HepG2 (cell line): Measurements from ENCODE around the gene ZNF749. TPM values are rescaled to one million over a fixed set of nuclear protein-coding genes. Genes with fewer than 3 reads are reported as not detected.

Source experiments
- BRCA1 ChIP-seq: sonication (generic); formaldehyde crosslinking; IDR thresholded peaks from 2 replicates; pipeline ENCODE4 v1.4.0; 2020; ENCODE audit warnings: missing genetic modification reagents
- IKZF1 ChIP-seq: fragments of 450-650 bp; IDR thresholded peaks from 2 replicates; pipeline ENCODE4 v1.7.1; 2016
- MIER2 ChIP-seq: IDR thresholded peaks from 2 replicates; pipeline ENCODE4 v1.6.1; 2016; ENCODE audit warnings: missing biosample characterization, missing genetic modification reagents
- SIX1 ChIP-seq: sonication (generic); formaldehyde crosslinking; IDR thresholded peaks from 2 replicates; pipeline ENCODE4 v1.4.0; 2020; ENCODE audit warnings: missing genetic modification reagents, borderline replicate concordance
- SSRP1 ChIP-seq: IDR thresholded peaks from 2 replicates; pipeline ENCODE4 v1.6.1; 2016; ENCODE audit warnings: control low read depth
- TP53 ChIP-seq: sonication (generic); formaldehyde crosslinking; conservative IDR thresholded peaks from 2 replicates; pipeline ENCODE4 v1.4.0; 2020; ENCODE audit warnings: missing genetic modification reagents
- polyA plus RNA-seq, 8 experiments: library from polyadenylated mRNA; depleted of rRNA in 3 of 8; stranded (reverse) in 7 of 8; unstranded in 1 of 8; fragments of >200 nt; fragmentation: Illumina TruSeq in 4 of 8; extraction: Trizol in 4 of 8; gene quantifications; 2 replicates each; pipeline versions ENCODE4 v1.2.1 to v1.2.3, GENCODE V29; 2011 to 2016; ENCODE audit warnings: low read depth in 4 of 8, missing spikeins in 1 of 8, mixed read lengths in 1 of 8; ENCODE audit not compliant: insufficient read depth in 1 of 8
- total RNA-seq, 5 experiments: library from RNA; depleted of rRNA; stranded (reverse); fragments of >200 nt; fragmentation: Illumina TruSeq; extraction: Trizol; gene quantifications; 2 replicates each; pipeline ENCODE4 v1.2.3, GENCODE V29; 2016; ENCODE audit warnings: low read depth in 1 of 5
- TF ChIP-seq, protein P1 (sequence below): sonication (generic); formaldehyde crosslinking; IDR thresholded peaks from 2 replicates; pipeline ENCODE4 v1.4.0; 2020; ENCODE audit warnings: mild to moderate bottlenecking, missing genetic modification reagents, borderline replicate concordance
- TF ChIP-seq, protein P2 (sequence below): sonication (generic); formaldehyde crosslinking; IDR thresholded peaks from 2 replicates; pipeline ENCODE4 v1.8.0; 2023; ENCODE audit warnings: mild to moderate bottlenecking, missing genetic modification reagents
- TF ChIP-seq, protein P3 (sequence below): sonication (generic); formaldehyde crosslinking; IDR thresholded peaks from 2 replicates; pipeline ENCODE4 v1.5.0; 2020; ENCODE audit warnings: mild to moderate bottlenecking, missing genetic modification reagents, borderline replicate concordance
- TF ChIP-seq, protein P4 (sequence below), 2 experiments: sonication (generic) in 1 of 2; formaldehyde crosslinking in 1 of 2; IDR thresholded peaks; 2 replicates each; pipeline versions ENCODE4 v1.6.1 to v1.9.0; 2014 to 2022; ENCODE audit warnings: antibody characterized with exemption in 1 of 2, borderline replicate concordance in 1 of 2, inconsistent platforms in 1 of 2, low read depth in 1 of 2, missing genetic modification reagents in 1 of 2

The ZNF749 gene
- total and polyA plus RNA-seq, 2 of the 13 experiments (the other 11 are each of a cell fraction or from before 2014, with no cell fraction given), result 18.9 to 21.0 TPM

DNA sequence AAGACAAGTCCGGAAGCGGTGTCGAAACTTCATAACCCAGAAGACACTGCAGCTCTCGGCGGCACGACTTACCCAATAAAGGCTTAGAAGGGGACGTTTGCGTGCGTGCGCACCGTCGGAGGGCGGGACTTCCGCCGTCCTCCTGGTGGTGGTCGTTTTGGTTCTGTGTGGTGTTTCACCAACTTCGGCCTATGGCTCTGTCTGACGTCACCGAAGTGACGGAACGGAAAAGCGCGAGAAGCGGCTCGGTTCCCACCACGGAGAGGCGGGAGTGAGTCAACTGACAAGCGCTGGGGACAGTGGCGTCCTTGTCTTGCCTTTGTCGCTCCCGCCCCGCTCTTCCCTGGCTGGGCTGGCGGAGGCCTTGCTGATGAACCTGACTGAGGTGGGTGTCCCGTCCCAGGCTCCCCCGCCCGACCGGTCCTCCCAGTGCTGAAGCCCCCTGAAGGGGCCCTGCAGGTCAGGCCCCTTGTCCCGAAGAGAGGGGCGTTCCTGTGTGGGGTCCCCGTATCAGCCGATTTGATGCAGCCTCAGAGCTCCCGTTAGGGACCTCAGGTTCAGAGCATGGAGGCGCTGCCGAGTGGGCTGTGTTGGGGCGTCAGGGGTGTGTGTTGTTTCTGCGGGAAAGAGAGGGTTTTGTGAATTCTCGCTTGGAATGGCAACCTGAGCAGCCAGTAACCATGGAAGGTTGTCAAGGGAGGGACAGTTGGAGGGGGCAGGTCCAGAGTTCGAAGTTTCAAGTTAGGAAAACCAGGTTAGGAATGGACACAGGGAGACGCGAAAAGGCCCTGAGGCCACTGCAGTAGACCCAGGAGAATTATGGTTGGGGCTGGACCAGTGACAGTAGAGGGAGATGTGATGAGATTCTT, 45.2 kb upstream of the ZNF749 start, which contains the start of gene ZNF548 (continued):
- TF ChIP-seq, protein P1, sequence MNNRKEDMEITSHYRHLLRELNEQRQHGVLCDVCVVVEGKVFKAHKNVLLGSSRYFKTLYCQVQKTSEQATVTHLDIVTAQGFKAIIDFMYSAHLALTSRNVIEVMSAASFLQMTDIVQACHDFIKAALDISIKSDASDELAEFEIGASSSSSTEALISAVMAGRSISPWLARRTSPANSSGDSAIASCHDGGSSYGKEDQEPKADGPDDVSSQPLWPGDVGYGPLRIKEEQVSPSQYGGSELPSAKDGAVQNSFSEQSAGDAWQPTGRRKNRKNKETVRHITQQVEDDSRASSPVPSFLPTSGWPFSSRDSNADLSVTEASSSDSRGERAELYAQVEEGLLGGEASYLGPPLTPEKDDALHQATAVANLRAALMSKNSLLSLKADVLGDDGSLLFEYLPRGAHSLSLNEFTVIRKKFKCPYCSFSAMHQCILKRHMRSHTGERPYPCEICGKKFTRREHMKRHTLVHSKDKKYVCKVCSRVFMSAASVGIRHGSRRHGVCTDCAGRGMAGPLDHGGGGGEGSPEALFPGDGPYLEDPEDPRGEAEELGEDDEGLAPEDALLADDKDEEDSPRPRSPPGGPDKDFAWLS (CRISPR knock-in tag), result no peak
- TF ChIP-seq IKZF1 (no peak), BRCA1 (CRISPR knock-in tag) (no peak), TP53 (CRISPR knock-in tag) (no peak), SSRP1 (no peak), SIX1 (CRISPR knock-in tag) (no peak), MIER2 (CRISPR knock-in tag) (0 out of 2 replicates have a peak, but pooled peaks have one; percentile 28)
- TF ChIP-seq, protein P2, sequence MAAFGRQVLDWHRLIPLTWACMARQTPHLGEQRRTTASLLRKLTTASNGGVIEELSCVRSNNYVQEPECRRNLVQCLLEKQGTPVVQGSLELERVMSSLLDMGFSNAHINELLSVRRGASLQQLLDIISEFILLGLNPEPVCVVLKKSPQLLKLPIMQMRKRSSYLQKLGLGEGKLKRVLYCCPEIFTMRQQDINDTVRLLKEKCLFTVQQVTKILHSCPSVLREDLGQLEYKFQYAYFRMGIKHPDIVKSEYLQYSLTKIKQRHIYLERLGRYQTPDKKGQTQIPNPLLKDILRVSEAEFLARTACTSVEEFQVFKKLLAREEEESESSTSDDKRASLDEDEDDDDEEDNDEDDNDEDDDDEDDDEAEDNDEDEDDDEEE (CRISPR knock-in tag), result no peak
- TF ChIP-seq, protein P3, sequence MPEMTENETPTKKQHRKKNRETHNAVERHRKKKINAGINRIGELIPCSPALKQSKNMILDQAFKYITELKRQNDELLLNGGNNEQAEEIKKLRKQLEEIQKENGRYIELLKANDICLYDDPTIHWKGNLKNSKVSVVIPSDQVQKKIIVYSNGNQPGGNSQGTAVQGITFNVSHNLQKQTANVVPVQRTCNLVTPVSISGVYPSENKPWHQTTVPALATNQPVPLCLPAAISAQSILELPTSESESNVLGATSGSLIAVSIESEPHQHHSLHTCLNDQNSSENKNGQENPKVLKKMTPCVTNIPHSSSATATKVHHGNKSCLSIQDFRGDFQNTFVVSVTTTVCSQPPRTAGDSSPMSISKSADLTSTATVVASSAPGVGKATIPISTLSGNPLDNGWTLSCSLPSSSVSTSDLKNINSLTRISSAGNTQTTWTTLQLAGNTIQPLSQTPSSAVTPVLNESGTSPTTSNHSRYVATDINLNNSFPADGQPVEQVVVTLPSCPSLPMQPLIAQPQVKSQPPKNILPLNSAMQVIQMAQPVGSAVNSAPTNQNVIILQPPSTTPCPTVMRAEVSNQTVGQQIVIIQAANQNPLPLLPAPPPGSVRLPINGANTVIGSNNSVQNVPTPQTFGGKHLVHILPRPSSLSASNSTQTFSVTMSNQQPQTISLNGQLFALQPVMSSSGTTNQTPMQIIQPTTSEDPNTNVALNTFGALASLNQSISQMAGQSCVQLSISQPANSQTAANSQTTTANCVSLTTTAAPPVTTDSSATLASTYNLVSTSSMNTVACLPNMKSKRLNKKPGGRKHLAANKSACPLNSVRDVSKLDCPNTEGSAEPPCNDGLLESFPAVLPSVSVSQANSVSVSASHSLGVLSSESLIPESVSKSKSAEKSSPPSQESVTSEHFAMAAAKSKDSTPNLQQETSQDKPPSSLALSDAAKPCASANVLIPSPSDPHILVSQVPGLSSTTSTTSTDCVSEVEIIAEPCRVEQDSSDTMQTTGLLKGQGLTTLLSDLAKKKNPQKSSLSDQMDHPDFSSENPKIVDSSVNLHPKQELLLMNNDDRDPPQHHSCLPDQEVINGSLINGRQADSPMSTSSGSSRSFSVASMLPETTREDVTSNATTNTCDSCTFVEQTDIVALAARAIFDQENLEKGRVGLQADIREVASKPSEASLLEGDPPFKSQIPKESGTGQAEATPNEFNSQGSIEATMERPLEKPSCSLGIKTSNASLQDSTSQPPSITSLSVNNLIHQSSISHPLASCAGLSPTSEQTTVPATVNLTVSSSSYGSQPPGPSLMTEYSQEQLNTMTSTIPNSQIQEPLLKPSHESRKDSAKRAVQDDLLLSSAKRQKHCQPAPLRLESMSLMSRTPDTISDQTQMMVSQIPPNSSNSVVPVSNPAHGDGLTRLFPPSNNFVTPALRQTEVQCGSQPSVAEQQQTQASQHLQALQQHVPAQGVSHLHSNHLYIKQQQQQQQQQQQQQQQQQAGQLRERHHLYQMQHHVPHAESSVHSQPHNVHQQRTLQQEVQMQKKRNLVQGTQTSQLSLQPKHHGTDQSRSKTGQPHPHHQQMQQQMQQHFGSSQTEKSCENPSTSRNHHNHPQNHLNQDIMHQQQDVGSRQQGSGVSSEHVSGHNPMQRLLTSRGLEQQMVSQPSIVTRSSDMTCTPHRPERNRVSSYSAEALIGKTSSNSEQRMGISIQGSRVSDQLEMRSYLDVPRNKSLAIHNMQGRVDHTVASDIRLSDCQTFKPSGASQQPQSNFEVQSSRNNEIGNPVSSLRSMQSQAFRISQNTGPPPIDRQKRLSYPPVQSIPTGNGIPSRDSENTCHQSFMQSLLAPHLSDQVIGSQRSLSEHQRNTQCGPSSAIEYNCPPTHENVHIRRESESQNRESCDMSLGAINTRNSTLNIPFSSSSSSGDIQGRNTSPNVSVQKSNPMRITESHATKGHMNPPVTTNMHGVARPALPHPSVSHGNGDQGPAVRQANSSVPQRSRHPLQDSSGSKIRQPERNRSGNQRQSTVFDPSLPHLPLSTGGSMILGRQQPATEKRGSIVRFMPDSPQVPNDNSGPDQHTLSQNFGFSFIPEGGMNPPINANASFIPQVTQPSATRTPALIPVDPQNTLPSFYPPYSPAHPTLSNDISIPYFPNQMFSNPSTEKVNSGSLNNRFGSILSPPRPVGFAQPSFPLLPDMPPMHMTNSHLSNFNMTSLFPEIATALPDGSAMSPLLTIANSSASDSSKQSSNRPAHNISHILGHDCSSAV (CRISPR knock-in tag), result no peak
- TF ChIP-seq, protein P4, sequence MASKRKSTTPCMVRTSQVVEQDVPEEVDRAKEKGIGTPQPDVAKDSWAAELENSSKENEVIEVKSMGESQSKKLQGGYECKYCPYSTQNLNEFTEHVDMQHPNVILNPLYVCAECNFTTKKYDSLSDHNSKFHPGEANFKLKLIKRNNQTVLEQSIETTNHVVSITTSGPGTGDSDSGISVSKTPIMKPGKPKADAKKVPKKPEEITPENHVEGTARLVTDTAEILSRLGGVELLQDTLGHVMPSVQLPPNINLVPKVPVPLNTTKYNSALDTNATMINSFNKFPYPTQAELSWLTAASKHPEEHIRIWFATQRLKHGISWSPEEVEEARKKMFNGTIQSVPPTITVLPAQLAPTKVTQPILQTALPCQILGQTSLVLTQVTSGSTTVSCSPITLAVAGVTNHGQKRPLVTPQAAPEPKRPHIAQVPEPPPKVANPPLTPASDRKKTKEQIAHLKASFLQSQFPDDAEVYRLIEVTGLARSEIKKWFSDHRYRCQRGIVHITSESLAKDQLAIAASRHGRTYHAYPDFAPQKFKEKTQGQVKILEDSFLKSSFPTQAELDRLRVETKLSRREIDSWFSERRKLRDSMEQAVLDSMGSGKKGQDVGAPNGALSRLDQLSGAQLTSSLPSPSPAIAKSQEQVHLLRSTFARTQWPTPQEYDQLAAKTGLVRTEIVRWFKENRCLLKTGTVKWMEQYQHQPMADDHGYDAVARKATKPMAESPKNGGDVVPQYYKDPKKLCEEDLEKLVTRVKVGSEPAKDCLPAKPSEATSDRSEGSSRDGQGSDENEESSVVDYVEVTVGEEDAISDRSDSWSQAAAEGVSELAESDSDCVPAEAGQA (IDR thresholded peaks at IDR 0.05; ENCODE audit: low read depth), result peak; percentile 97
- TF ChIP-seq, protein P4 (CRISPR knock-in tag; IDR thresholded peaks at IDR 0.05; ENCODE audit: borderline replicate concordance), result no peak
